Pancreas (tissue), 10 donors: Measurements from ENCODE around the gene FOXO1. TPM values are rescaled to one million over a fixed set of nuclear protein-coding genes. Genes with fewer than 3 reads are reported as not detected.

Source experiments
- ATAC-seq, 4 donors: fragments of 200-7000 bp; cut with Tn5 transposase; one replicate each; pipeline versions ENCODE4 v1.8.0 to v1.9.1; 2020; ENCODE audit warnings: mild to moderate bottlenecking in 4 of 4, moderate library complexity in 4 of 4
- DNase-seq, 6 donors: peaks; one replicate each; pipeline ENCODE4 v3.0.0-alpha.2; 2020
- FAIRE-seq: peaks from 2 replicates; lab custom pipeline; 2012; peaks lifted over from hg19 to GRCh38; lab: Jason Lieb, UNC
- H3K27ac ChIP-seq, 4 donors: fragments of 200-600 bp; sonication (generic); 1 replicate in 3 of 4; 2 replicates in 1 of 4; pipeline versions ENCODE4 v1.5.0 to v1.8.0; 2020
- H3K27me3 ChIP-seq, 4 donors: fragments of 200-600 bp; one replicate each; pipeline ENCODE4 v1.8.0; 2021
- H3K36me3 ChIP-seq, 3 donors: fragments of 200-600 bp; sonication (generic) in 1 of 3; one replicate each; pipeline versions ENCODE4 v1.5.0 to v1.8.0; 2020 to 2021
- H3K4me1 ChIP-seq, 3 donors: fragments of 200-600 bp; one replicate each; pipeline ENCODE4 v1.8.0; 2021
- H3K4me3 ChIP-seq, 4 donors: fragments of 200-600 bp; sonication (generic) in 2 of 4; one replicate each; pipeline versions ENCODE4 v1.5.0 to v1.8.0; 2020 to 2021
- H3K9me3 ChIP-seq, 4 donors: fragments of 200-600 bp; one replicate each; pipeline ENCODE4 v1.8.0; 2021
- WGBS, 2 donors: extraction: QIAGEN DNeasy Blood & Tissue Kit; methylation state at CpG; one replicate each; pipeline ENCODE4 v1.1.7; 2013; 5-methylcytosine and 5-hydroxymethylcytosine counted together
- intact Hi-C, 3 donors: fragments of 100-400 bp; cut with DNase I; formaldehyde crosslinking; loops; one replicate each; pipeline versions ENCODE4 v1.11.1 to v1.14.2; 2022
- polyA plus RNA-seq, 2 donors: library from polyadenylated mRNA; stranded (reverse); fragments of 200-250 nt; gene quantifications; one replicate each; pipeline ENCODE4 v1.2.3, GENCODE V29; 2013
- total RNA-seq, 6 donors: library from RNA; stranded (reverse); fragmentation: NEBNext Ultra II Directional in 4 of 6; extraction: Animal tissue kit (Norgen Biotek cat#: 25700) in 4 of 6; gene quantifications; one replicate each; pipeline versions ENCODE4 v1.2.1 to v1.2.4, GENCODE V29; 2021 to 2023
- TF ChIP-seq, protein P1 (sequence below), 4 donors: fragments of 200-600 bp; sonication (generic) in 3 of 4; IDR thresholded peaks; one replicate each; pipeline versions ENCODE4 v1.5.0 to v1.8.0; 2021; ENCODE audit warnings: antibody characterized with exemption in 4 of 4
- donor health status: healthy with polysubstance abuse.
- donor health status: DM: no; HTN: no; CAD: no; lungs with moderate emphysema.
- donor health status: DM: no; HTN: no; CAD: no.
- donor health status: control.
- donor health status: control.
- donor health status: Bipolar disorder and iron deficiency.
- donor health status: DM: yes; HTN: yes; CAD: no.
- donor health status: DM: no; HTN: no; CAD: no.
- donor health status: DM: no; HTN: no; CAD: no.
- donor health status: DM: yes; HTN: yes; CAD: no.

FOXO1 gene
- total and polyA plus RNA-seq, 8 donors = 3.8 to 21.9 (median 15.0) TPM

DNA sequence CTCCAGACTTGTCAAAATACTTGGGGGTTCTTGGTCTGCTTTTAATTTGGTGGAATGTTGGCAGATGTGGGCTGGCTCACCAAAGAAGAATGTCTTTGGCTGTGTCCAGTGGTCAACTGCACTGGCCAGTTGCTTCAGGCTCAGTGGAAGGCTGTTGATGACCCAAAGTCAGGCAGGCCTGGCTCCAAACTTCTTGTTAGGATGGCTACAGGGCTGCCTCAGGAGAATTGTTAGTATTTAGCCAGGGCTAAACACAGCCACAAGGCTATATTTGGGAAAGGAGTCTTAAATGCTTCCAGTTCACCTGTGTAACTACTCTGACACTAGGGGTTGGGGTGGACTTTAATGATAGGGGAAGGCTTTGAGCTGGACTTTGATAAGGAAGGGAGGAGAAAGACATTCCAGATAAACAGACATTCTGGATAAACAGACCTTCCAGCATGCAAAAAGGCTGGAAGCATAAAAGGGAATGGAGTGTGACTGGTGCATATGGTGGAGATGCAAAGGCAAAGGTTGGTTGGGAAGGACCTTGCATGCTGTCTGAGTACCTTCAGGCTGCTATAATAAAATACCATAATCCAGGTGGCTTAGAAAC is 116.8 kb downstream of the FOXO1 start:
- H3K4me3 ChIP-seq = no peak overlapping the region
- peaks cover 7 to 15% (median 15%) of the 10 kb centered on the region in 3 donors for H3K4me1 ChIP-seq
- H3K27ac ChIP-seq = no peak overlapping the region
- no peak for FAIRE-seq
- DNase-seq = no peak
- ATAC-seq = no peak
- TF ChIP-seq, protein P1, sequence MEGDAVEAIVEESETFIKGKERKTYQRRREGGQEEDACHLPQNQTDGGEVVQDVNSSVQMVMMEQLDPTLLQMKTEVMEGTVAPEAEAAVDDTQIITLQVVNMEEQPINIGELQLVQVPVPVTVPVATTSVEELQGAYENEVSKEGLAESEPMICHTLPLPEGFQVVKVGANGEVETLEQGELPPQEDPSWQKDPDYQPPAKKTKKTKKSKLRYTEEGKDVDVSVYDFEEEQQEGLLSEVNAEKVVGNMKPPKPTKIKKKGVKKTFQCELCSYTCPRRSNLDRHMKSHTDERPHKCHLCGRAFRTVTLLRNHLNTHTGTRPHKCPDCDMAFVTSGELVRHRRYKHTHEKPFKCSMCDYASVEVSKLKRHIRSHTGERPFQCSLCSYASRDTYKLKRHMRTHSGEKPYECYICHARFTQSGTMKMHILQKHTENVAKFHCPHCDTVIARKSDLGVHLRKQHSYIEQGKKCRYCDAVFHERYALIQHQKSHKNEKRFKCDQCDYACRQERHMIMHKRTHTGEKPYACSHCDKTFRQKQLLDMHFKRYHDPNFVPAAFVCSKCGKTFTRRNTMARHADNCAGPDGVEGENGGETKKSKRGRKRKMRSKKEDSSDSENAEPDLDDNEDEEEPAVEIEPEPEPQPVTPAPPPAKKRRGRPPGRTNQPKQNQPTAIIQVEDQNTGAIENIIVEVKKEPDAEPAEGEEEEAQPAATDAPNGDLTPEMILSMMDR (IDR thresholded peaks at IDR 0.05) = no peak
- H3K27me3 ChIP-seq = no peaks in the 10 kb centered on the region
- H3K9me3 ChIP-seq = no peaks in the 10 kb centered on the region
- intact Hi-C loops = no loop called here
- H3K36me3 ChIP-seq = no peaks in the 10 kb centered on the region

DNA sequence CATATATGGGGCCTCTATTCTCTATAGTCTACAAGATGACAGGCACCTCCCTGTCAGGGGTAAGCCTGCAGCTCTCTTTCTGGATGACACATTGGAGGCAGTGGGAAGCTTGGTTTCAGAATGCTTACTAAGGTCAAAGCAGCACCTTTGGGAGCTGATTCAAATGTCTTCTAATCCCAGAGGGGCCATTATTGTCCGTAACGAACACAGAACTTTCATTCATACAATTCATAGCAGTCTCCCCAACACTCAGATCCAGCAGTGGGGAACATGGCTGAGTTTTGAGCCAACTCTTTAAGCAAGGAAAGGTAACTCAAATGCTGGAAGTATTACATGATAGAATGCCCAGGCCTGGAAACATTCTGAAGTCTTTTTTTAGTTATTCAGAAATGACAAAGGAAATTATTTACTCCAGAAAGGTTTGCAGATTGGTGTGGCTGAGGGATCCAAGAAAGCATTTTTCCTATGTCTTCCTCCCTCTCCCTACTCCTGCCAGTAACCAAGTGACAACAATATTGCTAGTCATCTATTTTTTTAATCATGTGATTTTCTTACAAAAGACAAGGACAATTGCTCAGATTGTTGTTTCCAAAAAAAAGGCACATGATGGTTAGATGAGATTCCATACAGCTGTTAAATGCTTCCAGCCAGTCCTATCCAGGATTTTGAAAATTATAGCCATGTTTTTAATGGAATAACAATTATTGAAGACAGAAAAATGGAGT is 118.7 kb downstream of the FOXO1 start:
- Histone ChIP-seq H3K27me3 (no peaks in the 10 kb centered on the region), H3K27ac (no peak overlapping the region), H3K4me1 (peaks cover 0 to 8% (median 8%) of the 10 kb centered on the region in 3 donors), H3K36me3 (no peaks in the 10 kb centered on the region), H3K4me3 (no peak overlapping the region), H3K9me3 (no peaks in the 10 kb centered on the region)
- ATAC-seq (no peak), FAIRE-seq (no peak), DNase-seq (no peak)
- TF ChIP-seq, protein P1 (IDR thresholded peaks at IDR 0.05) = no peak
- WGBS, 2 donors = 72 to 85% methylated on average over 2 of the region's 2 CpGs
- intact Hi-C loops = no loop called here

DNA sequence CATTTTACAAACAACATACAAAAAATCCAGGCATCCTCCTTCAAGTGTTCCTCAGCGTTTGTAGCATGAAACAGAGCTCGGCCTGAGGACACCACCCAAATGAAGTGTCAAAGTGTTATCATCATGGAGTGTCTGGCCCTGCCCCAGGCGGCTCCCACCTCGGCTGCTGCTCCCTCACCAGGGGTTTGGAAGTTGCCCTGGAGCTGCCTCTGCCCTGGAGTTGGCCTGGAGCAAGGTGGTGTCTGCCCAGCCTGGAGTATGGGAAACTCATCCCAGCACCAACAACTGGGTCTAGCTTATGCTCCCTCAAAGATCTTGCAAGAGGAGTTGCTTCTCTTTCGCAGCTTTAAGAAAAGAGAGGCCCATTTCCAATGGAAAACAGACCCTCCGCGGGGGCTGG is 120.4 kb downstream of the FOXO1 start:
- Histone ChIP-seq H3K4me1 (no peaks in the 10 kb centered on the region), H3K4me3 (no peak overlapping the region), H3K27me3 (no peaks in the 10 kb centered on the region), H3K27ac (no peak overlapping the region), H3K36me3 (no peaks in the 10 kb centered on the region), H3K9me3 (no peaks in the 10 kb centered on the region)
- WGBS, 2 donors = 92% methylated on average over 7 of the region's 7 CpGs
- TF ChIP-seq, protein P1 (IDR thresholded peaks at IDR 0.05) = no peak
- DNase-seq (no peak), FAIRE-seq (no peak), ATAC-seq (no peak)
- intact Hi-C loops = no loop called here

DNA sequence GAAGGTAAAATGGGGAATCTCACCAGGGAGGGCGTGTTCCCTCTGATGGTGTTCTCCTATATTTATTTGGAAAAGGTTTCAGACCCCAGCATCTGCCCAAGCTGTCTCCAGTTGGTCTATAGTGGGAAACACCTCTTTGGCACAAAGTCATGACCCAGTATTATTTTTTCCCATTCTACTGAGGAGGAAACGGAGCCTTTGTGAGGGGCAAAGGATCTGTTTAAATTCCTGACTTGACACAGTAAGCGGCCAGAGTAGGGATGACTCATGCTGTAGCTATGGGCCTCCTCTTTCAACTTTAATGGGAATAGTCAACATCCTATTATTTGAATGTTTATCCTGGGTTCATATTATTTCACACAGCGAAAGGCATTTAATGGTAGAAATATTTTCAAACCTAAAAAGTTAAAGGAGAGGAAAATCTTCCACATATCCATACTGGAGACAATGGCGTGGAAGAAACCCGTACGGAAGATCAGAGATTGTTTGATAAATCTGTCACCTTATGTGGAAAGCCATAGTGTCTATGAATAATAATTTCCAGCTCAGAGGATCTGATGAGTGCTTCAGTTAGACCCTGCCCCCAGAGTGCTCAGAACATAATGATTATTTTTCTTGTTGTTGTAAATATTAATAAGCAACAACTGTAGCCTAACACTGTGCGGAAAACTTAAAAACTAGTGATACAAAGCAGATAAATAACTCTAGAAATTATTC is 126.0 kb downstream of the FOXO1 start:
- TF ChIP-seq, protein P1 (IDR thresholded peaks at IDR 0.05) = no peak
- Histone ChIP-seq H3K27me3 (no peaks in the 10 kb centered on the region), H3K4me1 (peaks cover 8 to 20% (median 12%) of the 10 kb centered on the region in 3 donors), H3K27ac (peak overlapping the region in 2 of 4 donors; percentile 15 to 40), H3K9me3 (no peaks in the 10 kb centered on the region), H3K36me3 (no peaks in the 10 kb centered on the region), H3K4me3 (no peak overlapping the region)
- FAIRE-seq (no peak), ATAC-seq (peak in 2 of 4 donors; percentile 22 to 38), DNase-seq (no peak)
- intact Hi-C loops = no loop called here
- WGBS, 2 donors = 76 to 81% methylated on average over 8 of the region's 8 CpGs
